T1000 (cell line): Measurements from ENCODE around the gene FAM120B.

Source experiments
- DNase-seq: peaks from one replicate; lab custom pipeline; 2025; ENCODE audit warnings: mixed read lengths; lab: John Stamatoyannopoulos, UW

The FAM120B gene

GRCh38 chr6:170420283-170420682 lies 113.7 kb downstream of the FAM120B start:
- no peak for DNase-seq

GRCh38 chr6:170420791-170421776 lies 114.5 kb downstream of the FAM120B start:
- no peak for DNase-seq

GRCh38 chr6:170421921-170422320 lies 115.4 kb downstream of the FAM120B start:
- no peak for DNase-seq

- no peak for DNase-seq
Measured at GRCh38 chr6:170423030-170423429, 116.5 kb downstream of the FAM120B start.

GRCh38 chr6:170423814-170424603 lies 117.5 kb downstream of the FAM120B start:
- no peak for DNase-seq

- no peak for DNase-seq
Measured at GRCh38 chr6:170424604-170425126, 118.1 kb downstream of the FAM120B start.

- DNase-seq: no peak
Measured at GRCh38 chr6:170429450-170429849, 122.9 kb downstream of the FAM120B start.

GRCh38 chr6:170433163-170434116 lies 126.9 kb downstream of the FAM120B start:
- no peak for DNase-seq

GRCh38 chr6:170434117-170434820 lies 127.7 kb downstream of the FAM120B start:
- no peak for DNase-seq

- DNase-seq: no peak
Measured at GRCh38 chr6:170434821-170435155, 128.2 kb downstream of the FAM120B start.

- no peak for DNase-seq
Measured at GRCh38 chr6:170435766-170436165, 129.2 kb downstream of the FAM120B start.

- DNase-seq: no peak
Measured at GRCh38 chr6:170436209-170436809, 129.8 kb downstream of the FAM120B start.

- DNase-seq: no peak
Measured at GRCh38 chr6:170437719-170438401, 131.3 kb downstream of the FAM120B start.

GRCh38 chr6:170438402-170438753 lies 131.8 kb downstream of the FAM120B start:
- peak; percentile 96 for DNase-seq

GRCh38 chr6:170438861-170439260 lies 132.3 kb downstream of the FAM120B start:
- no peak for DNase-seq

GRCh38 chr6:170439366-170440361 lies 133.1 kb downstream of the FAM120B start:
- no peak for DNase-seq

- no peak for DNase-seq
Measured at GRCh38 chr6:170440437-170440836, 133.9 kb downstream of the FAM120B start.

- DNase-seq: no peak
Measured at GRCh38 chr6:170441316-170441715, 134.8 kb downstream of the FAM120B start.

GRCh38 chr6:170442596-170442995 lies 136.0 kb downstream of the FAM120B start:
- no peak for DNase-seq
